ENCODE results near the gene NLRP7. TPM values are rescaled to one million over a fixed set of nuclear protein-coding genes. Genes with fewer than 3 reads are reported as not detected.
"Not testable (repeated sequence)": the region's sequence is repeated elsewhere in the genome, so short reads cannot be mapped to it uniquely, and the experiment has no call there.

NLRP7 gene
- polyA plus RNA-seq, 4 donors: not detected

DNA sequence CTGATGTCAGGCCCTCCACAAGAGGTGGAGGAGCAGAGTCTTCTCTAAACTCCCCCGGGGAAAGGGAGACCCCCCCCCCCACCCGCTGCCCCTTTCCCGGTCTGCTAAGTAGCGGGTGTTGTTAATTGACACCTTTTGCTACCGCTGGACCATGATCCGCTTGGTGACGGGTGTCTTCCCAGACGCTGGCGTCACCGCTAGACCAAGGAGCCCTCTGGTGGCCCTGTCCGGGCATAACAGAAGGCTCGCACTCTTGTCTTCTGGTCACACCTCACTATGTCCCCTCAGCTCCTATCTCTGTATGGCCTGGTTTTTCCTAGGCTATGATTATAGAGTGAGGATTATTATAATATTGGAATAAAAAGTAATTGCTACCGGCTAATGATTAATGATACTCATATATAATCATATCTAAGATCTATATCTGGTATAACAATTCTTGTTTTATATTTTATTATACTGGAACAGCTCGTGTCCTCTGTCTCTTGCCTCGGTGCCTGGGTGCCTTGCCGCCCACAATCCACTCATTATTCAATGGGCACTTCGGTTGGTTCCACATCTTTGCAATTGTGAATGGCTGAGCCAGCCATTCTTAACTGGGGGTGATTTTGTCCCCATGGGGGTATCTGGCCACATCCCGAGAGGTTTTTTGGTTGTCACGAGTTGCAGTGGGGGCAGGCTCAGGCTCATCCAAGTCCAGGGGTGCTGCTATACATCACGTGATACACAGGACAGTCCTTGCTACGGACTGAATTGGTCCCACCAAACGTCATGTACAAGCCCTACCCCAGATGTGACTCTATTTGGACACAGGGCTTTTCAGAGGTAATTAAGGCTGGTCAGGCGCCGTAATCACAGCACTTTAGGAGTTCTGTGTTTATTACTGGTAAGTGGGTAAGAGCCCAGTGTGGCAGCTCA, 27.4 kb downstream of the NLRP7 start:
- DNase-seq (ENCODE audit: low read depth in 4 of 4, low spot score in 3 of 4): not testable (repeated sequence)

GRCh38 chr19:54918499-54918898, 28.8 kb downstream of the NLRP7 start:
- no peak for DNase-seq (ENCODE audit: low read depth in 4 of 4, low spot score in 3 of 4)

GRCh38 chr19:54916822-54917221, 30.5 kb downstream of the NLRP7 start:
- DNase-seq (ENCODE audit: low read depth in 4 of 4, low spot score in 3 of 4): no peak

GRCh38 chr19:54907899-54908298, 39.4 kb downstream of the NLRP7 start:
- not testable (repeated sequence) for DNase-seq (ENCODE audit: low read depth in 4 of 4, low spot score in 3 of 4)

DNA sequence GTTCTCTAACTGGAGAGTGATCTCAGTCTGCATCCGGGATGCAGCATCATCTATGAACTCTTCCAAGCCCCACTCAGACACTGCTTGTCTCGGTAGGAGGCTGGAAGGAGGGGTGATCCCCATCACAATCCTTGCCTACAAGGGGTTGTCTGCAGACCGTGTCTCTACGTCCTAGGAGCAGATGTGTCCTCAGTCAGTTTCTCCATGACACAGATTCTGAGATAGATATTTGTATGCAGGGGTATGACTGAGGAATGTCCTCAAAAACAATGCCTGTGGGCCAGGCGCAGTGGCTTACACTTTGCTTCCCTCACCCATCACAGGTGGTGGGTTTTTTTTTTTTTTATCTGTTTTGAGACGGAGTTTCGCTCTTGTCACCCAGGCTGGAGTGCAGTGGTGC, 40.5 kb downstream of the NLRP7 start:
- DNase-seq (ENCODE audit: low read depth in 4 of 4, low spot score in 3 of 4): no peak

DNA sequence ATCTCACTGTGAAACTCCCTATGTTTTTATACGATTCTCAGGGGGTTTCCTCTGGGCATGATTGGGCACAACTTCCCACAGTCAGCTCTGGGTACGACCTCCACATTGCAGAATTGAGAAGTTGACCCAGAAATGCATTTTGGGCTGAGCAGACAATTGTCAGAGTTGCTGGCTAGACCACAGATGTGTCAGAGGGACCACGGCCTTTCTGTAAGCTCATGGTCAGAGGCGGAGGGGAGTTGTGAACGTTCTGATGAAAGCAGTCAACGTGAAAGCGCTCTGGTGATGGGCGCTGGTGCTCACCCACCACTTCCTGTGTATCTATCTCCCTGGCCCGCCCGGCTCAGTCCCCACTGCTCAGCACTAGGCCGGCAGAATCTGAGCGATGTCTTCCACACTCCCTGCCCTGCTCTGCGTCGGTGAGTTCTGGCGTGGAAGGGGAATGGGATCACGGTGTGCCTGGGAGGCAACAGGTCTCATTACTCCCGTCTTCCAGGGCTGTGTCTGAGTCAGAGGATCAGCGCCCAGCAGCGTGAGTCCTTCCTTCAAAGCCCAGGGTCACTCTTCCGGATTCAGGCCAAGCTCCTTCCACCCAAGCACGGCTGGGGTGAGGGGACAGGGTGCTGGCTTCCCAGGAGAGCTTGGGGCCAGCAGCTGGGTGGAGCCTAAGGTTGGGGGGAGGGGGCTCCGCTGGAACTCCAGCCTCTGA, 41.4 kb downstream of the NLRP7 start, which contains the start of gene NCR1:
NCR1 (plus strand) TSS at position 346 of the 709 bp plus-strand sequence; CDS start at position 386, 40 bp downstream.
- DNase-seq (ENCODE audit: low read depth in 4 of 4, low spot score in 3 of 4): no peak

- DNase-seq (ENCODE audit: low read depth in 4 of 4, low spot score in 3 of 4): no peak
Measured at GRCh38 chr19:54905421-54905802, 41.9 kb downstream of the NLRP7 start.

- not testable (repeated sequence) for DNase-seq (ENCODE audit: low read depth in 4 of 4, low spot score in 3 of 4)
Measured at GRCh38 chr19:54904261-54904660, 43.1 kb downstream of the NLRP7 start.

DNA sequence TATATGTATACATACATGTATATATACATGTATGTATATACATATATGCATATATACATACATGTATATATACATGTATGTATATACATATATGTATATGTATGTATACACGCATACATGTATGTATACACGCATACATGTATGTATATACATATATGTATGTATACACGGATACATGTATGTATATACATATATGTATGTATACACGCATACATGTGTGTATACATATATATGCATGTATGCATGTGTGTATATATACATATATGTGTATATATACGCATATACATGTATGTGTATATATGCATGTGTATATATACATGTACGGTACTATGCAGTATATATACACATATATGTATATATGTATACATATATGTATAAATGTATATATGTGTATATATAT, 44.0 kb downstream of the NLRP7 start:
- no peak for DNase-seq (ENCODE audit: low read depth in 4 of 4, low spot score in 3 of 4)

DNA sequence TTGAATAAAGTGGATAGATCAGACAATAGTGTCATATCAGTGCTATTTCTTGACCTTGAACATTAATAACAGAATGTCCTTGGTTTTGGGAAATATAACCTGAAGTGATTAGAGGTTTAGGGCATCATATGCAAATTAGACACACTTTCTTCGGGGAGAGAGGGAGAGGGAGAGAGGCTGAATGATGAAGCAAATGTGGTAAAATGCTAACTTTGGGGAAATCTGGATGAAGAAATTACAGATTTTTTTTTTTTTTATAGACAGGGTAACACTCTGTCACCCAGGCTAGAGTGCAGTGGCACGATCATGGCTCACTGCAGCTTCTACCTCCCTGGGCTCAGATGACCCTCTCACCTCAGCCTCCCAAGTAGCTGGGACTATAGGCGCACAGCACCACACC, 45.3 kb downstream of the NLRP7 start:
- DNase-seq (ENCODE audit: low read depth in 4 of 4, low spot score in 3 of 4): no peak

DNA sequence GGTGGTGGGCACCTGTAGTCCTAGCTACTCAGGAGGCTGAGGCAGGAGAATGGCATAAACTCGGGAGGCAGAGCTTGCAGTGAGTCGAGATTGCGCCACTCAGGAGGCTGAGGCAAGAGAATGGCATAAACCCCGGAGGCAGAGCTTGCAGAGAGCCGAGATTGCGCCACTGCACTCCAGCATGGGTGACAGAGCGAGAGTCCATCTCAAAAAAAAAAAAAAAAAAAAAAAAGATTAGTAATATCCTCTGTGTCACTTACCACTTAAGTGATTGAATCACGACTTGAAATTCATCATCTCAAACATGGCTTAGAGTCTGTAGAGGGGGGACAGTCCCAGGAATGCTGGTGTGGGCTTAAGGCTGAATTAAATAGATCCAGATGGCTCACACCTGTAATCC, 46.2 kb downstream of the NLRP7 start:
- DNase-seq (ENCODE audit: low read depth in 4 of 4, low spot score in 3 of 4): not testable (repeated sequence)

DNA sequence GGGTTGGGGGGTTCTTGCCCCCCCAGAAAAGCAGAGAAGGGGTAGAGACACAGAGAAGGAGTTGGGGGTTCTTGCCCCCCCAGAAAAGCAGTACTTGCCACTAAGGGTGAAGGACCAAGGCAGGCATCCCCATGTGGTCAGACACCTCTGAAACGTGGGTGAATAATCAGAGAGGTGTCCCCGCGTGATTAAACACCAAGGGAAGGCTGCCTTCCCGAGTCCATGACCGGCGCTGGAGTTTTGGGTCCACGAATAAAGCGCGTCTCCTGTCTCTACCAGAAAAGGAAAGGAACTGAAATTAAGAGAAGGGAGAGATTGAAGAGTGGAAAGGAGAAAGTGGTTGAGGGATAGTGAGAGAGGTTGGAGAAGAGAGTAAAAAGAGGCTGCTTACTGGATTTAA, 47.7 kb downstream of the NLRP7 start:
- not testable (repeated sequence) for DNase-seq (ENCODE audit: low read depth in 4 of 4, low spot score in 3 of 4)

DNA sequence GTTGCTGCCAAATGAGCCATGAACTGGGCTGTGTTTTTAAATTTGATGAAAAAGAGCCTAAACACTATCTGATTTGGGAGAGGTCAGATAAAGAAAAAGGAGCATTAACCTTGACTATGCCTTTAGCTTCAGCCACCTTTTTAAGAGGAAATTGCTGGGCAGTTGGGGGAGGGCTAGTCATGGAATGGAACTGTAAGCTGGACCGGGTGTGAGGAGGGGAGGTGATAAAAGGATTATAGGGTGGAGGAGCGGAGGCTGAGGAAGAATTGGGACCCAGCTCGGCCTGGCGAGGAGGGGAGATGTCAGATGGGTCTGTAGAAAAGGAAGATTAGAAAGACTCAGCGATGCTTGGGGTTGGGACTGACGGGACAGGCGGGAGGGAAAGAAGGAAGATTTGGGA, 48.6 kb downstream of the NLRP7 start:
- not testable (repeated sequence) for DNase-seq (ENCODE audit: low read depth in 4 of 4, low spot score in 3 of 4)

DNA sequence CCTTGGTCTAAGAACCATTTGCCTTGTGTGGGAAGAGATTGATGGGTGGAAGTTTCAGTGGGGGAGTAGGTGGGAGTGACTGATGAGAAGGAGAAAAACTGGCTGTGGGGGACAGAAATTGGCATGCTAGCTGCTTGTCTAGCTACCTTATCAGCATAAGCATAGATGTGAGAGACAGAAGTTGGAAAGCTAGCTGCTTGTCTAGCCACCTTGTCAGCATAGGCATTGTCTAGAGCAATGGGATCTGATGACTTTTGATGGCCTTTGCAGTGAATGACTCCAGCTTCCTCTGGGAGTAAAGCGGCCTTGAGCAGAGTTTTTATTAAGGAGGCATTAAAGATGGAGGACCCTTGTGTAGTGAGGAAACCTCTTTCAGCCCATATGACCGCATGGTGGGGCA, 51.3 kb downstream of the NLRP7 start:
- no peak for DNase-seq (ENCODE audit: low read depth in 4 of 4, low spot score in 3 of 4)

GRCh38 chr19:54894106-54894505, 53.2 kb downstream of the NLRP7 start:
- not testable (repeated sequence) for DNase-seq (ENCODE audit: low read depth in 4 of 4, low spot score in 3 of 4)

- no peak for DNase-seq (ENCODE audit: low read depth in 4 of 4, low spot score in 3 of 4)
Measured at GRCh38 chr19:54893406-54893805, 53.9 kb downstream of the NLRP7 start.

DNA sequence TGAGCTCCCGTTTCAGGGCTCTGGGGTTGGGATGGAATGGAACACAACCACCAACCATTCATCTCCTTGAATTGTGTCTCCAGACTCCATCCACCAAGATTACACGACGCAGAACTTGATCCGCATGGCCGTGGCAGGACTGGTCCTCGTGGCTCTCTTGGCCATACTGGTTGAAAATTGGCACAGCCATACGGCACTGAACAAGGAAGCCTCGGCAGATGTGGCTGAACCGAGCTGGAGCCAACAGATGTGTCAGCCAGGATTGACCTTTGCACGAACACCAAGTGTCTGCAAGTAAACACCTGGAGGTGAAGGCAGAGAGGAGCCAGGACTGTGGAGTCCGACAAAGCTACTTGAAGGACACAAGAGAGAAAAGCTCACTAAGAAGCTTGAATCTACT, 57.8 kb downstream of the NLRP7 start:
- DNase-seq (ENCODE audit: low read depth in 4 of 4, low spot score in 3 of 4): no peak

DNA sequence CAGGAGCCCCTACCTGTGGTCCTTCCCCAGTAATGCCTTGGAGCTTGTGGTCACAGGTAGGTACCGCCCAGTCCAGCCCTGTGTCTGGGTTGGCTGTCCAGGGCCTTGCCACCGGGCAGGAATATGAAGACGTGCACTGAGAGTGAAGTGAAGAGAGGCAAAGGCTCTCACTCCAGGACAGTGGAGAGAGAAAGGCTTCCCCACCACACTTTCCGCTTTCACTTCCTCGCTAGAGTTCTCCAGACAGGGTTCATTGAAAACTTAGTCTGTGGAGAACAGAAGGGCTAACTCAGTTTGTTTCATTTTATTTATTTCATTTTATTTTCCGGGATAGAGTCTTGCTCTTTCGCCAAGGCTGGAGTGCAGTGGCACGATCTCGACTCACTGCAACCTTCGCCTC, 59.1 kb downstream of the NLRP7 start:
- no peak for DNase-seq (ENCODE audit: low read depth in 4 of 4, low spot score in 3 of 4)

GRCh38 chr19:54883228-54883627, 64.1 kb downstream of the NLRP7 start:
- DNase-seq (ENCODE audit: low read depth in 4 of 4, low spot score in 3 of 4): no peak

DNA sequence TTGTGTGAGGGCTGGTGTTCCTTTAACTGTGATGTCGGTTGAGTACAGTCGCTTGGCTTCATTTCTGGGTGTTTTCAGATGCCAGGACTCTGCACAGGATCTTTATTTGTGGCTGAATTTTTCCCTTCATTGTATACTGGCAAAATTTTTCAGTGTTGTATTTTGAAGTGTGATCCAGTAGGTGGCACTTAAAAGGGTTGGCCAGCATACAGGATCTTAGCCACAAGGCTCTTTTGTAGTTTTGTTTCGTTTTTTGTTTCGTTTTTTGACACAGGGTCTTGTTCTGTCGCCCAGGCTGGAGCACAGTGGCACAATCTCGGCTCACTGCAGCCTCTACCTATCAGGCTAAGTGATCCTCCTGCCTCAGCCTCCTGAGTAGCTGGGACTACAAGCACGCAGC, 64.6 kb downstream of the NLRP7 start:
- DNase-seq (ENCODE audit: low read depth in 4 of 4, low spot score in 3 of 4): no peak

- DNase-seq (ENCODE audit: low read depth in 4 of 4, low spot score in 3 of 4): no peak
Measured at GRCh38 chr19:54881884-54882283, 65.4 kb downstream of the NLRP7 start.

DNA sequence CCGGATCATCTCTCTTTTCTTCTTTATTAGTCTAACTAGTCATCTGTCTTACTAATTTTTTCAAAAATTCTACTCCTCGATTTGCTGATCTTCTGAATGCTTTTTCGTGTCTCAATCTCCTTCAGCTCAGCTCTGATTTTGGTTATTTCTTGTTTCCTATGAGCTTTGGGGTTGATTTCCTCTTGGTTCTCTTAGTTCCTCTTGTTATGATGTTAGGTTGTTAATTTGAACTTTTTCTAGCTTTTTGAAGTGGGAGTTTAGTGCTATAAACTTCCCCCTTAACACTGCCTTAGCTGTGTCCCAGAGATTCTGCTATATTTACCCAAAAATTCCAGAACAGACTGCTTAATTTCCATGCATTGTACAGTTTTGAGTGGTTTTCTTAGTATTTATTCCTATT, 69.9 kb downstream of the NLRP7 start:
- DNase-seq (ENCODE audit: low read depth in 4 of 4, low spot score in 3 of 4): no peak
